ENCODE results near the gene ADCY9. TPM values are rescaled to one million over a fixed set of nuclear protein-coding genes. Genes with fewer than 3 reads are reported as not detected.

Gene ADCY9
- total and polyA plus RNA-seq, 4 donors, result 12.7 to 37.6 (median 17.6) TPM

- ATAC-seq (ENCODE audit: insufficient read depth, low FRiP score), result no peak
- H3K9me3 ChIP-seq (ENCODE audit: control insufficient read depth in 4 of 4, insufficient read depth in 3 of 4, low read length in 3 of 4), result no peaks in the 10 kb centered on the region
- no peaks in the 10 kb centered on the region for H3K36me3 ChIP-seq (ENCODE audit: control insufficient read depth in 4 of 4, insufficient read depth in 4 of 4, low read length in 4 of 4)
- peaks cover 0 to 17% (median 0%) of the 10 kb centered on the region in 5 donors for H3K4me1 ChIP-seq (ENCODE audit: control insufficient read depth in 5 of 5, insufficient read depth in 5 of 5, low read length in 5 of 5)
- H3K27me3 ChIP-seq (ENCODE audit: control insufficient read depth in 3 of 3, insufficient read depth in 3 of 3, low read length in 2 of 3), result no peaks in the 10 kb centered on the region
- TF ChIP-seq, protein P1, sequence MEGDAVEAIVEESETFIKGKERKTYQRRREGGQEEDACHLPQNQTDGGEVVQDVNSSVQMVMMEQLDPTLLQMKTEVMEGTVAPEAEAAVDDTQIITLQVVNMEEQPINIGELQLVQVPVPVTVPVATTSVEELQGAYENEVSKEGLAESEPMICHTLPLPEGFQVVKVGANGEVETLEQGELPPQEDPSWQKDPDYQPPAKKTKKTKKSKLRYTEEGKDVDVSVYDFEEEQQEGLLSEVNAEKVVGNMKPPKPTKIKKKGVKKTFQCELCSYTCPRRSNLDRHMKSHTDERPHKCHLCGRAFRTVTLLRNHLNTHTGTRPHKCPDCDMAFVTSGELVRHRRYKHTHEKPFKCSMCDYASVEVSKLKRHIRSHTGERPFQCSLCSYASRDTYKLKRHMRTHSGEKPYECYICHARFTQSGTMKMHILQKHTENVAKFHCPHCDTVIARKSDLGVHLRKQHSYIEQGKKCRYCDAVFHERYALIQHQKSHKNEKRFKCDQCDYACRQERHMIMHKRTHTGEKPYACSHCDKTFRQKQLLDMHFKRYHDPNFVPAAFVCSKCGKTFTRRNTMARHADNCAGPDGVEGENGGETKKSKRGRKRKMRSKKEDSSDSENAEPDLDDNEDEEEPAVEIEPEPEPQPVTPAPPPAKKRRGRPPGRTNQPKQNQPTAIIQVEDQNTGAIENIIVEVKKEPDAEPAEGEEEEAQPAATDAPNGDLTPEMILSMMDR (IDR thresholded peaks at IDR 0.05; ENCODE audit: control extremely low read depth, extremely low read depth), result no peak
- H3K4me3 ChIP-seq, result no peak overlapping the region
- DNase-seq, result no peak
- H3K9ac ChIP-seq (ENCODE audit: insufficient read depth in 1 of 2, low read length in 2 of 2), result no peak overlapping the region
- H3K27ac ChIP-seq (ENCODE audit: low read depth in 1 of 2, low read length in 1 of 2), result no peak overlapping the region
- 92 to 97% methylated on average over 5 of the region's 5 CpGs for WGBS, 2 donors
Measured at GRCh38 chr16:4008116-4008515, 108.1 kb downstream of the ADCY9 start.

DNA sequence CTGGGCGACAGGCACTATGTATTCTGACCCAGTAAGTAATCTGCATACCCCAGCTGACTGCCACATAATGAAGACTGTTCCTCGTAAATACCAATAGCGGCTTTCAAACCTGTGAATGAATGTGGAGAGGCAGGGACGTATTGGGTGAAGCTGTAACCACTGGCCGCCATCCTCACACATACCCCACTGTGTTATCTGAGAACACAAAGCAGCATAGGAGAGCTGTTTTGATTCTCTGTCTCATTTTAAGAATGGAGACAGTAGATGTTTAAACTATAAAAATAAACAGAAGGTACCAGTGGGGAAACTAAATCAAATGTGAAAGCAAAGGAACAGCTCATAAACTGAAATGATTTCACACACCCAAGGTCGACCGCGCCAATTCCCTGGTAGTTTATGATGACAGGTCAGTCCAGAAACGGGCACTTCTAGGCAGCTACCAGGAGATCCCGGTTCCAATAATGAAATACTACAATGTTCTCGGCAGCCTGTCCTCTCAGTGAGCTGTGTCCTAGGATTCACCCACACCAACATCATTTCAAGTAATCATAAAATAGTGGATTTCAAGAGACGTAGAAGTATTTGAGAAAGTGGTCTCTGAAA, 109.7 kb downstream of the ADCY9 start:
- WGBS, 2 donors, result 83 to 90% methylated on average over 12 of the region's 12 CpGs

DNA sequence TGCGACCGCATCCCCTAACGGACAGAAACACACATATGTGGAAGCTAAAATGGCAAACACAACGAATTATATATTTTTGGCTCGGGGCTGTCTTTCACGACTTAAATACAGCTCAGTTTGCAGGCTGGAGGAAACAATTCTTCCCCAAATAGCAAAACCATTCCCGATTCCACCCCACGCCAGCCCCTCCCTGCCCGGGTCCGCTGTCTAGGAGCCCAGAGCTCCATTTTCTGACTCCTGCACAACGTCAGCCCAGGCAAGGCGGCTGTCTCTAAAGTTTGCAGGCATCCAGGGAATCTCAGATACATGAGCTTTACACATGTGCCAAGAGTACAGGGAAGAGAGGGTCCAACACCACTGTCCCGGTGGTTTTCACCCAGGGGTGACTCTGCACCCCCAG, 110.5 kb downstream of the ADCY9 start:
- TF ChIP-seq, protein P1 (IDR thresholded peaks at IDR 0.05; ENCODE audit: control extremely low read depth, extremely low read depth), result no peak
- Histone ChIP-seq H3K27ac (ENCODE audit: low read depth in 1 of 2, low read length in 1 of 2) (no peak overlapping the region), H3K9me3 (ENCODE audit: control insufficient read depth in 4 of 4, insufficient read depth in 3 of 4, low read length in 3 of 4) (no peaks in the 10 kb centered on the region), H3K9ac (ENCODE audit: insufficient read depth in 1 of 2, low read length in 2 of 2) (no peak overlapping the region), H3K36me3 (ENCODE audit: control insufficient read depth in 4 of 4, insufficient read depth in 4 of 4, low read length in 4 of 4) (no peaks in the 10 kb centered on the region), H3K4me1 (ENCODE audit: control insufficient read depth in 5 of 5, insufficient read depth in 5 of 5, low read length in 5 of 5) (peaks cover 0 to 9% (median 6%) of the 10 kb centered on the region in 5 donors), H3K4me3 (no peak overlapping the region), H3K27me3 (ENCODE audit: control insufficient read depth in 3 of 3, insufficient read depth in 3 of 3, low read length in 2 of 3) (no peaks in the 10 kb centered on the region)
- no peak for DNase-seq
- 93 to 95% methylated on average over 13 of the region's 13 CpGs for WGBS, 2 donors
- ATAC-seq (ENCODE audit: insufficient read depth, low FRiP score), result no peak

More for the DNA sequence above, 109.7 kb downstream of the ADCY9 start:
- TF ChIP-seq, protein P1 (IDR thresholded peaks at IDR 0.05; ENCODE audit: control extremely low read depth, extremely low read depth), result no peak
- ATAC-seq (ENCODE audit: insufficient read depth, low FRiP score) (no peak), DNase-seq (no peak)
- no peak overlapping the region for H3K4me3 ChIP-seq
- H3K27ac ChIP-seq (ENCODE audit: low read depth in 1 of 2, low read length in 1 of 2), result no peak overlapping the region
- H3K4me1 ChIP-seq (ENCODE audit: control insufficient read depth in 5 of 5, insufficient read depth in 5 of 5, low read length in 5 of 5), result peaks cover 0 to 13% (median 0%) of the 10 kb centered on the region in 5 donors
- H3K36me3 ChIP-seq (ENCODE audit: control insufficient read depth in 4 of 4, insufficient read depth in 4 of 4, low read length in 4 of 4), result no peaks in the 10 kb centered on the region
- H3K27me3 ChIP-seq (ENCODE audit: control insufficient read depth in 3 of 3, insufficient read depth in 3 of 3, low read length in 2 of 3), result no peaks in the 10 kb centered on the region
- H3K9me3 ChIP-seq (ENCODE audit: control insufficient read depth in 4 of 4, insufficient read depth in 3 of 4, low read length in 3 of 4), result no peaks in the 10 kb centered on the region
- H3K9ac ChIP-seq (ENCODE audit: insufficient read depth in 1 of 2, low read length in 2 of 2), result no peak overlapping the region

GRCh38 chr16:4005281-4005680, 111.0 kb downstream of the ADCY9 start:
- H3K27ac ChIP-seq (ENCODE audit: low read depth in 1 of 2, low read length in 1 of 2), result no peak overlapping the region
- H3K4me3 ChIP-seq, result no peak overlapping the region
- H3K4me1 ChIP-seq (ENCODE audit: control insufficient read depth in 5 of 5, insufficient read depth in 5 of 5, low read length in 5 of 5), result peaks cover 0 to 12% (median 9%) of the 10 kb centered on the region in 5 donors
- TF ChIP-seq, protein P1 (IDR thresholded peaks at IDR 0.05; ENCODE audit: control extremely low read depth, extremely low read depth), result no peak
- DNase-seq (no peak), ATAC-seq (ENCODE audit: insufficient read depth, low FRiP score) (no peak)
- H3K9me3 ChIP-seq (ENCODE audit: control insufficient read depth in 4 of 4, insufficient read depth in 3 of 4, low read length in 3 of 4), result no peaks in the 10 kb centered on the region
- no peaks in the 10 kb centered on the region for H3K36me3 ChIP-seq (ENCODE audit: control insufficient read depth in 4 of 4, insufficient read depth in 4 of 4, low read length in 4 of 4)
- WGBS, 2 donors, result 90 to 95% methylated on average over 9 of the region's 9 CpGs
- H3K27me3 ChIP-seq (ENCODE audit: control insufficient read depth in 3 of 3, insufficient read depth in 3 of 3, low read length in 2 of 3), result no peaks in the 10 kb centered on the region
- no peak overlapping the region for H3K9ac ChIP-seq (ENCODE audit: insufficient read depth in 1 of 2, low read length in 2 of 2)
